HepG2 (cell line): ENCODE measurements around the gene BCL2L1. TPM values are rescaled to one million over a fixed set of nuclear protein-coding genes. Genes with fewer than 3 reads are reported as not detected.

Experiments
- ATAC-seq: fragments of 200-7000 bp; cut with Tn5 transposase; 3 replicates; pipeline ENCODE4 v1.9.1; 2020; ENCODE audit warnings: mild to moderate bottlenecking, moderate library complexity
- BruUV-seq: library from RNA; stranded (reverse); fragments of 400-500 nt; replicated peaks from 2 replicates; lab custom pipeline; 2021; lab: Mats Ljungman, UMichigan
- CTCF ChIA-PET: fragments of 300-600 bp; formaldehyde crosslinking; extraction: SDS; loops from one replicate; lab custom pipeline; 2021; ENCODE audit warnings: low total read pairs, inconsistent platforms, low intra/inter-chr PET ratio; lab: Yijun Ruan, JAX
- POLR2A ChIA-PET: fragments of 350-600 bp; sonication (Branson Sonifier 250); formaldehyde crosslinking; loops from one replicate; lab custom pipeline; 2020; ENCODE audit warnings: antibody characterized with exemption, inconsistent platforms; lab: Yijun Ruan, JAX
- DNase-seq: peaks from one replicate; pipeline ENCODE4 v3.0.0-alpha.2; 2015; ENCODE audit warnings: low spot score
- FAIRE-seq: peaks from 3 replicates; lab custom pipeline; 2011; peaks lifted over from hg19 to GRCh38; lab: Jason Lieb, UNC
- H2AFZ ChIP-seq: one replicate; pipeline ENCODE4 v1.6.1; 2011; ENCODE audit warnings: low read length, inconsistent platforms
- H3K27ac ChIP-seq: fragments of 300-600 bp; 3 replicates; pipeline ENCODE4 v1.8.0; 2011; ENCODE audit warnings: mixed run types, mild to moderate bottlenecking, mixed read lengths, low read length, inconsistent platforms; ENCODE audit not compliant: insufficient read depth; ENCODE audit errors: extremely low read length
- H3K27me3 ChIP-seq, 2 experiments: fragments of 200-600 bp in 1 of 2; 2 replicates in 1 of 2; 3 replicates in 1 of 2; pipeline versions ENCODE4 v1.6.0 to v1.8.0; 2011; ENCODE audit warnings: low read length in 2 of 2, mild to moderate bottlenecking in 2 of 2, moderate library complexity in 2 of 2, inconsistent platforms in 1 of 2; ENCODE audit not compliant: insufficient read depth in 2 of 2, control insufficient read depth in 1 of 2
- H3K36me3 ChIP-seq, 2 experiments: fragments of 200-600 bp in 1 of 2; replicated peaks in 1 of 2; 2 replicates in 1 of 2; 3 replicates in 1 of 2; pipeline versions ENCODE4 v1.5.1 to v1.8.0; 2011; ENCODE audit warnings: low read length in 2 of 2, inconsistent platforms in 1 of 2; ENCODE audit not compliant: insufficient read depth in 2 of 2, control insufficient read depth in 1 of 2
- H3K4me1 ChIP-seq: 2 replicates; pipeline ENCODE4 v1.5.1; 2012; ENCODE audit warnings: low read length, inconsistent platforms; ENCODE audit not compliant: insufficient read depth
- H3K4me2 ChIP-seq: 2 replicates; pipeline ENCODE4 v1.6.0; 2011; ENCODE audit warnings: low read depth, low read length, inconsistent platforms
- H3K4me3 ChIP-seq, 3 experiments: fragments of 200-600 bp in 1 of 3; sonication (generic), shearing (Covaris generic) in 1 of 3; replicated peaks in 1 of 3; 2 replicates each; pipeline ENCODE4 v1.5.1; 2011 to 2016; ENCODE audit warnings: low read length in 3 of 3, inconsistent platforms in 2 of 3, low read depth in 2 of 3, mild to moderate bottlenecking in 2 of 3, control low read depth in 1 of 3, mixed read lengths in 1 of 3; ENCODE audit not compliant: insufficient read depth in 1 of 3
- H3K79me2 ChIP-seq: one replicate; pipeline ENCODE4 v1.6.1; 2011; ENCODE audit warnings: low read length, inconsistent platforms; ENCODE audit not compliant: insufficient read depth
- H3K9ac ChIP-seq: 2 replicates; pipeline ENCODE4 v1.6.0; 2011; ENCODE audit warnings: mild to moderate bottlenecking, low read depth, low read length, inconsistent platforms; ENCODE audit not compliant: insufficient read depth
- H3K9me3 ChIP-seq: 2 replicates; pipeline ENCODE4 v1.5.1; 2012; ENCODE audit warnings: mild to moderate bottlenecking, low read length
- H4K20me1 ChIP-seq: 2 replicates; pipeline ENCODE4 v1.6.0; 2011; ENCODE audit warnings: inconsistent platforms, mild to moderate bottlenecking, low read length, moderate library complexity; ENCODE audit not compliant: insufficient read depth
- GLI4 ChIP-seq: sonication (generic); formaldehyde crosslinking; IDR thresholded peaks from 2 replicates; pipeline ENCODE4 v1.5.1; 2020; ENCODE audit warnings: missing genetic modification reagents, mild to moderate bottlenecking, moderate library complexity, borderline replicate concordance
- ISX ChIP-seq: sonication (generic); formaldehyde crosslinking; conservative IDR thresholded peaks from 2 replicates; pipeline ENCODE4 v1.5.0; 2020; ENCODE audit warnings: missing genetic modification reagents
- MLX ChIP-seq: IDR thresholded peaks from 2 replicates; pipeline ENCODE4 v1.6.1; 2016
- U2AF2 ChIP-seq: fragments of 200-400 bp; formaldehyde crosslinking; IDR thresholded peaks from 2 replicates; pipeline ENCODE4 v1.6.1; 2017; ENCODE audit warnings: low read depth, mild to moderate bottlenecking, low read length
- ZNF652 ChIP-seq: IDR thresholded peaks from 2 replicates; pipeline ENCODE4 v1.6.1; 2016; ENCODE audit warnings: low read depth, borderline replicate concordance
- ZNF841 ChIP-seq: sonication (generic); formaldehyde crosslinking; IDR thresholded peaks from 2 replicates; pipeline ENCODE4 v1.8.1; 2023; ENCODE audit warnings: missing genetic modification reagents, borderline replicate concordance
- ZSCAN22 ChIP-seq: sonication (generic); formaldehyde crosslinking; IDR thresholded peaks from 2 replicates; pipeline ENCODE4 v1.4.0; 2020; ENCODE audit warnings: mild to moderate bottlenecking, missing genetic modification reagents
- WGBS: methylation state at CpG from one replicate; pipeline ENCODE4 v1.1.6; 2017; ENCODE audit warnings: low lambda C conversion rate; 5-methylcytosine and 5-hydroxymethylcytosine counted together
- in situ Hi-C: cut with HindIII; loops from 2 replicates; pipeline ENCODE4 v1.10.0; 2017; ENCODE audit warnings: low pct_unique_long_range_greater_than_20kb; ENCODE audit not compliant: extremely low pct_ligation_motif_present
- intact Hi-C: fragments of 100-400 bp; cut with micrococcal nuclease; formaldehyde crosslinking; loops from one replicate; pipeline ENCODE4 v1.10.0; 2022; ENCODE audit not compliant: unreplicated experiment
- polyA plus RNA-seq, 8 experiments: library from polyadenylated mRNA; depleted of rRNA in 3 of 8; stranded (reverse) in 7 of 8; unstranded in 1 of 8; fragments of >200 nt; fragmentation: Illumina TruSeq in 4 of 8; extraction: Trizol in 4 of 8; gene quantifications; 2 replicates each; pipeline versions ENCODE4 v1.2.1 to v1.2.3, GENCODE V29; 2011 to 2016; ENCODE audit warnings: low read depth in 4 of 8, missing spikeins in 1 of 8, mixed read lengths in 1 of 8; ENCODE audit not compliant: insufficient read depth in 1 of 8
- total RNA-seq, 5 experiments: library from RNA; depleted of rRNA; stranded (reverse); fragments of >200 nt; fragmentation: Illumina TruSeq; extraction: Trizol; gene quantifications; 2 replicates each; pipeline ENCODE4 v1.2.3, GENCODE V29; 2016; ENCODE audit warnings: low read depth in 1 of 5

The BCL2L1 gene
- total and polyA plus RNA-seq, 2 of the 13 experiments (the other 11 are each of a cell fraction or from before 2014, with no cell fraction given), result 164 to 258 TPM

- WGBS, result 97% methylated on average over 3 of the region's 3 CpGs
- Histone ChIP-seq H3K4me3 (no peak overlapping the region), H3K9me3 (no peaks in the 10 kb centered on the region), H3K4me1 (no peaks in the 10 kb centered on the region), H3K79me2 (peaks cover 52% of the 10 kb centered on the region), H2AFZ (no peak overlapping the region), H3K4me2 (no peak overlapping the region), H4K20me1 (no peaks in the 10 kb centered on the region), H3K9ac (no peak overlapping the region), H3K27ac (no peak overlapping the region), H3K36me3 (peaks cover 20 to 71% of the 10 kb centered on the region in 2 experiments), H3K27me3 (no peaks in the 10 kb centered on the region)
- CTCF ChIA-PET, result no interaction called here
- no peak for ATAC-seq
- no peak for TF ChIP-seq ZNF841
- DNase-seq, result no peak
- no peak for FAIRE-seq
- in situ Hi-C loops, result no loop called here
- intact Hi-C loops, result no loop called here
- no TSS peak for BruUV-seq
- POLR2A ChIA-PET, result no interaction called here
Measured at GRCh38 chr20:31757254-31757653, 34.6 kb upstream of the BCL2L1 start.

GRCh38 chr20:31751126-31751525 is 28.5 kb upstream of the BCL2L1 start:
- in situ Hi-C loops, result no loop called here
- CTCF ChIA-PET, result no interaction called here
- BruUV-seq, result no TSS peak
- FAIRE-seq (no peak), ATAC-seq (no peak), DNase-seq (no peak)
- intact Hi-C loops, result no loop called here
- Histone ChIP-seq H3K36me3 (peaks cover 6 to 53% of the 10 kb centered on the region in 2 experiments; a peak in 4 of 5 replicates), H3K9ac (no peak overlapping the region), H3K4me2 (no peak overlapping the region), H3K4me3 (no peak overlapping the region), H3K4me1 (peaks cover 17% of the 10 kb centered on the region), H3K79me2 (peaks cover 92% of the 10 kb centered on the region), H3K9me3 (no peaks in the 10 kb centered on the region), H4K20me1 (no peaks in the 10 kb centered on the region), H3K27ac (no peak overlapping the region), H2AFZ (no peak overlapping the region), H3K27me3 (no peaks in the 10 kb centered on the region)
- 96% methylated on average over 1 of the region's 1 CpG for WGBS
- POLR2A ChIA-PET, result interaction anchor here (1.2 to 1.6 kb wide), 2 partner anchors 12 to 27 kb away, joined by 3 to 7 read pairs; partner anchors contain the start of gene TPX2
- no peak for TF ChIP-seq MLX (CRISPR knock-in tag)
- TF ChIP-seq U2AF2, result no peak
- 0 out of 2 replicates have a peak, but pooled peaks have one; percentile 29 for TF ChIP-seq GLI4 (CRISPR knock-in tag)
- no peak for TF ChIP-seq ISX (CRISPR knock-in tag)
- peak; percentile 47; the same call in 1 of the 2 replicates for TF ChIP-seq ZNF652 (CRISPR knock-in tag)
- no peak for TF ChIP-seq ZSCAN22
